ENCODE measurements around the gene EEFSEC. TPM values are rescaled to one million over a fixed set of nuclear protein-coding genes. Genes with fewer than 3 reads are reported as not detected.
A peak's percentile ranks its signal among the peaks of the same experiment; 100 is the strongest.
"Not testable (repeated sequence)": the region's sequence is repeated elsewhere in the genome, so short reads cannot be mapped to it uniquely, and the experiment has no call there.

EEFSEC gene
- total RNA-seq, 1 donor from 2014 or later, result 12.2 TPM

GRCh38 chr3:128152419-128153155, 694 bp upstream of the EEFSEC start:
- peaks cover 12% of the 10 kb centered on the region for H3K4me1 Mint-ChIP-seq (ENCODE audit: low read depth)

GRCh38 chr3:128154354-128154753, 1.1 kb downstream of the EEFSEC start:
- Mint-ChIP-seq H3K4me1 (ENCODE audit: low read depth) (peaks cover 12% of the 10 kb centered on the region), H3K4me3 (ENCODE audit: unreplicated experiment) (peak overlapping the region; percentile 88), H3K9me3 (ENCODE audit: low read depth) (peaks cover 14% of the 10 kb centered on the region), H3K36me3 (ENCODE audit: low read depth) (peaks cover 21% of the 10 kb centered on the region), H3K27ac (ENCODE audit: unreplicated experiment) (peak overlapping the region; percentile 81)
- not testable (repeated sequence) for H3K27me3 Mint-ChIP-seq (ENCODE audit: low read depth); DNase-seq (ENCODE audit: low spot score)

More at GRCh38 chr3:128152419-128153155, 694 bp upstream of the EEFSEC start:
- peak overlapping the region; percentile 88 for H3K4me3 Mint-ChIP-seq (ENCODE audit: unreplicated experiment)
- DNase-seq (ENCODE audit: low spot score), result no peak
- H3K27ac Mint-ChIP-seq (ENCODE audit: unreplicated experiment), result peak overlapping the region; percentile 81
- peaks cover 11% of the 10 kb centered on the region for H3K9me3 Mint-ChIP-seq (ENCODE audit: low read depth)
- TF ChIP-seq CTCF (IDR thresholded peaks at IDR 0.05), result no peak
- H3K27me3 Mint-ChIP-seq (ENCODE audit: low read depth), result no peaks in the 10 kb centered on the region
- H3K36me3 Mint-ChIP-seq (ENCODE audit: low read depth), result peaks cover 13% of the 10 kb centered on the region

- H3K4me3 Mint-ChIP-seq (ENCODE audit: unreplicated experiment), result no peak overlapping the region
- H3K4me1 Mint-ChIP-seq (ENCODE audit: low read depth), result peaks cover 12% of the 10 kb centered on the region
- H3K9me3 Mint-ChIP-seq (ENCODE audit: low read depth), result peaks cover 14% of the 10 kb centered on the region
- H3K27me3 Mint-ChIP-seq (ENCODE audit: low read depth), result no peaks in the 10 kb centered on the region
- H3K27ac Mint-ChIP-seq (ENCODE audit: unreplicated experiment), result no peak overlapping the region
- DNase-seq (ENCODE audit: low spot score), result no peak
- no peak for TF ChIP-seq CTCF (IDR thresholded peaks at IDR 0.05)
- H3K36me3 Mint-ChIP-seq (ENCODE audit: low read depth), result peaks cover 24% of the 10 kb centered on the region
These were observed 2.5 kb downstream of the EEFSEC start for GRCh38 chr3:128155616-128156360.

GRCh38 chr3:128160661-128161060, 7.4 kb downstream of the EEFSEC start:
- no peak for TF ChIP-seq CTCF (IDR thresholded peaks at IDR 0.05)
- no peak overlapping the region for H3K4me3 Mint-ChIP-seq (ENCODE audit: unreplicated experiment)
- H3K36me3 Mint-ChIP-seq (ENCODE audit: low read depth), result peaks cover 26% of the 10 kb centered on the region
- DNase-seq (ENCODE audit: low spot score), result no peak
- no peak overlapping the region for H3K27ac Mint-ChIP-seq (ENCODE audit: unreplicated experiment)
- H3K9me3 Mint-ChIP-seq (ENCODE audit: low read depth), result peaks cover 10% of the 10 kb centered on the region
- H3K27me3 Mint-ChIP-seq (ENCODE audit: low read depth), result no peaks in the 10 kb centered on the region
- H3K4me1 Mint-ChIP-seq (ENCODE audit: low read depth), result no peaks in the 10 kb centered on the region

- H3K36me3 Mint-ChIP-seq (ENCODE audit: low read depth), result peaks cover 7% of the 10 kb centered on the region
- H3K4me1 Mint-ChIP-seq (ENCODE audit: low read depth), result peaks cover 10% of the 10 kb centered on the region
- TF ChIP-seq CTCF (IDR thresholded peaks at IDR 0.05), result no peak
- H3K27me3 Mint-ChIP-seq (ENCODE audit: low read depth), result no peaks in the 10 kb centered on the region
- no peaks in the 10 kb centered on the region for H3K9me3 Mint-ChIP-seq (ENCODE audit: low read depth)
- no peak overlapping the region for H3K27ac Mint-ChIP-seq (ENCODE audit: unreplicated experiment)
- no peak for DNase-seq (ENCODE audit: low spot score)
- H3K4me3 Mint-ChIP-seq (ENCODE audit: unreplicated experiment), result no peak overlapping the region
These were observed 10.2 kb downstream of the EEFSEC start for GRCh38 chr3:128163432-128163831.

All from chondrocyte (in vitro differentiated cells).